ENCODE results near the gene PSMF1. TPM values are rescaled to one million over a fixed set of nuclear protein-coding genes. Genes with fewer than 3 reads are reported as not detected.

PSMF1 gene
- total RNA-seq, 4 donors from 2014 or later = 65.4 to 91.5 (median 73.4) TPM

- TF ChIP-seq POLR2AphosphoS5 (IDR thresholded peaks at IDR 0.05) = no peak
- TF ChIP-seq CTCF (IDR thresholded peaks at IDR 0.05) = no peak
- TF ChIP-seq POLR2A (IDR thresholded peaks at IDR 0.05; ENCODE audit: low read depth) = no peak
- no peak for TF ChIP-seq EP300 (IDR thresholded peaks at IDR 0.05)
- 90% methylated on average over 3 of the region's 3 CpGs for WGBS
- Histone ChIP-seq H3K4me3 (no peak overlapping the region), H3K36me3 (peaks cover 0 to 40% (median 32%) of the 10 kb centered on the region in 4 donors), H3K9me3 (no peaks in the 10 kb centered on the region), H3K27ac (replicated peaks in 1 of 4) (no peak overlapping the region), H3K27me3 (no peaks in the 10 kb centered on the region), H3K4me1 (no peaks in the 10 kb centered on the region)
- no peak for DNase-seq (ENCODE audit: extremely low spot score)
- intact Hi-C loops (cut with DNase I) = no loop called here
Observed at GRCh38 chr20:1178103-1178502, 59.7 kb downstream of the PSMF1 start.

- WGBS = 88% methylated on average over 3 of the region's 3 CpGs
- TF ChIP-seq POLR2AphosphoS5 (IDR thresholded peaks at IDR 0.05) (no peak), EP300 (IDR thresholded peaks at IDR 0.05) (no peak)
- no peak overlapping the region for H3K27ac ChIP-seq (replicated peaks in 1 of 4)
Observed at GRCh38 chr20:1178623-1179022, 60.2 kb downstream of the PSMF1 start.

GRCh38 chr20:1180949-1181348 lies 62.5 kb downstream of the PSMF1 start:
- H3K4me3 ChIP-seq = no peak overlapping the region
- DNase-seq (ENCODE audit: extremely low spot score) = no peak
- H3K9me3 ChIP-seq = no peaks in the 10 kb centered on the region
- H3K27ac ChIP-seq (replicated peaks in 1 of 4) = no peak overlapping the region
- peaks cover 0 to 26% (median 16%) of the 10 kb centered on the region in 4 donors for H3K27me3 ChIP-seq
- TF ChIP-seq POLR2A (IDR thresholded peaks at IDR 0.05; ENCODE audit: low read depth) = no peak
- no peak for TF ChIP-seq POLR2AphosphoS5 (IDR thresholded peaks at IDR 0.05)
- no peak for TF ChIP-seq EP300 (IDR thresholded peaks at IDR 0.05)
- no peak for TF ChIP-seq CTCF (IDR thresholded peaks at IDR 0.05)
- intact Hi-C loops (cut with DNase I) = no loop called here
- WGBS = 94% methylated on average over 22 of the region's 27 CpGs
- peaks cover 0 to 13% (median 12%) of the 10 kb centered on the region in 4 donors for H3K36me3 ChIP-seq
- H3K4me1 ChIP-seq = peaks cover 8 to 18% (median 16%) of the 10 kb centered on the region in 4 donors

More at GRCh38 chr20:1178623-1179022, 60.2 kb downstream of the PSMF1 start:
- intact Hi-C loops (cut with DNase I) = no loop called here
- H3K4me3 ChIP-seq = no peak overlapping the region
- DNase-seq (ENCODE audit: extremely low spot score) = no peak
- peaks cover 0 to 35% (median 27%) of the 10 kb centered on the region in 4 donors for H3K36me3 ChIP-seq
- H3K4me1 ChIP-seq = no peaks in the 10 kb centered on the region
- H3K9me3 ChIP-seq = no peaks in the 10 kb centered on the region
- H3K27me3 ChIP-seq = peaks cover 0 to 3% (median 0%) of the 10 kb centered on the region in 4 donors

GRCh38 chr20:1182106-1182505 lies 63.7 kb downstream of the PSMF1 start:
- WGBS = 55% methylated on average over 4 of the region's 4 CpGs
- intact Hi-C loops (cut with DNase I) = no loop called here

GRCh38 chr20:1183153-1183552 lies 64.8 kb downstream of the PSMF1 start:
- TF ChIP-seq CTCF (IDR thresholded peaks at IDR 0.05) (no peak), EP300 (IDR thresholded peaks at IDR 0.05) (no peak), POLR2AphosphoS5 (IDR thresholded peaks at IDR 0.05) (no peak), POLR2A (IDR thresholded peaks at IDR 0.05; ENCODE audit: low read depth) (no peak)
- Histone ChIP-seq H3K4me3 (no peak overlapping the region), H3K27me3 (peaks cover 0 to 46% (median 20%) of the 10 kb centered on the region in 4 donors), H3K4me1 (peaks cover 12 to 20% (median 19%) of the 10 kb centered on the region in 4 donors), H3K27ac (replicated peaks in 1 of 4) (no peak overlapping the region), H3K9me3 (no peaks in the 10 kb centered on the region), H3K36me3 (peaks cover 0 to 7% (median 0%) of the 10 kb centered on the region in 4 donors)
- intact Hi-C loops (cut with DNase I) = no loop called here
- no peak for DNase-seq (ENCODE audit: extremely low spot score)
- WGBS = 70% methylated on average over 6 of the region's 6 CpGs

More at GRCh38 chr20:1182106-1182505, 63.7 kb downstream of the PSMF1 start:
- Histone ChIP-seq H3K27me3 (peaks cover 0 to 38% (median 20%) of the 10 kb centered on the region in 4 donors), H3K9me3 (no peaks in the 10 kb centered on the region), H3K4me1 (peaks cover 9 to 20% (median 19%) of the 10 kb centered on the region in 4 donors), H3K36me3 (peaks cover 0 to 7% (median 2%) of the 10 kb centered on the region in 4 donors), H3K4me3 (no peak overlapping the region), H3K27ac (replicated peaks in 1 of 4) (no peak overlapping the region)
- DNase-seq (ENCODE audit: extremely low spot score) = no peak
- TF ChIP-seq POLR2A (IDR thresholded peaks at IDR 0.05; ENCODE audit: low read depth) (no peak), EP300 (IDR thresholded peaks at IDR 0.05) (no peak), CTCF (IDR thresholded peaks at IDR 0.05) (no peak), POLR2AphosphoS5 (IDR thresholded peaks at IDR 0.05) (no peak)
